Forelimb muscle (tissue), 1 donor: ENCODE results near the gene EML4. TPM values are rescaled to one million over a fixed set of nuclear protein-coding genes. Genes with fewer than 3 reads are reported as not detected.

Experiments
- DNase-seq: peaks from one replicate; pipeline ENCODE4 v3.0.0-alpha.2; 2013; ENCODE audit warnings: low read depth
- polyA plus RNA-seq: library from polyadenylated mRNA; unstranded; fragments of 120-200 nt; gene quantifications from one replicate; pipeline ENCODE4 v1.2.1, GENCODE V29; 2013; ENCODE audit not compliant: insufficient read length

The EML4 gene
- polyA plus RNA-seq, 1 donor, result 31.7 TPM

DNA sequence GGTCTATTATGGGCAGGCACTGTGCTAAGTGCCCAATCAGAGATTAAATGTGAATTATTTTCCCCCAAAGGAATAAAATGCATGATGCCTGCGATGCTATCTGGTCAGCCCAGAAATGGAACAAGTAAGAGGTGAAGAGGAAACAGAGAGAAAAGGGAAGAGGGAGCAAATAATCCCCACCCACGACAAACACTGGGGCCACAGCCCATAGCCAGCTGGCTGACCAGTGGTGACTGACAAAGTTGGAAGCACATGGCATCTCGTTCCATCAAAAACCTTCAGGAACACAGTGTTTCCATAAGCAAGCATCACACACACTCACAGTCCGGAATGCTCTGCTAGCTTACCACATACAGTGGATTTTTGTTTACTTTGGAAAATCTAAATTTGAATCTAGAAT lies 213.0 kb downstream of the EML4 start:
- no peak for DNase-seq

Other genes with a start within 250 kb of the EML4 start
- gene PKDCC, start 121.3 kb upstream of the EML4 start, polyA plus RNA-seq, result 117 TPM
- 164 TPM for gene COX7A2L, start 191.9 kb downstream of the EML4 start, polyA plus RNA-seq